WTC11 (cell line): Measurements from ENCODE around the gene MAML3. TPM values are rescaled to one million over a fixed set of nuclear protein-coding genes. Genes with fewer than 3 reads are reported as not detected.
A peak's percentile ranks its signal among the peaks of the same experiment; 100 is the strongest.

Experiments
- ATAC-seq: fragments of 200-7000 bp; cut with Tn5 transposase; 2 replicates; pipeline ENCODE4 v1.10.0; 2021; ENCODE audit warnings: mild to moderate bottlenecking, moderate library complexity
- CTCF ChIA-PET: fragments of 300-600 bp; sonication (Branson Sonifier 250); formaldehyde crosslinking; loops from one replicate; lab custom pipeline; 2021; ENCODE audit warnings: antibody characterized with exemption; lab: Charles Lee
- POLR2A ChIA-PET: fragments of 350-600 bp; sonication (Branson Sonifier 250); formaldehyde crosslinking; loops from one replicate; lab custom pipeline; 2021; ENCODE audit warnings: antibody characterized with exemption; lab: Charles Lee
- DNase-seq: peaks from one replicate; pipeline ENCODE4 v3.0.0; 2021; ENCODE audit warnings: low spot score
- H3K27ac Mint-ChIP-seq: 2 replicates; pipeline ENCODE4 v1.8.0; 2021; ENCODE audit warnings: mixed read lengths
- H3K27me3 Mint-ChIP-seq: 2 replicates; pipeline ENCODE4 v1.8.0; 2021; ENCODE audit warnings: low read depth, mild to moderate bottlenecking, moderate library complexity, mixed read lengths
- H3K36me3 Mint-ChIP-seq: 2 replicates; pipeline ENCODE4 v1.8.0; 2021; ENCODE audit warnings: mixed read lengths
- H3K4me1 Mint-ChIP-seq: 2 replicates; pipeline ENCODE4 v1.8.0; 2022; ENCODE audit warnings: mixed read lengths
- H3K4me3 Mint-ChIP-seq: 2 replicates; pipeline ENCODE4 v1.8.0; 2021; ENCODE audit warnings: mild to moderate bottlenecking, moderate library complexity, mixed read lengths
- H3K9me3 Mint-ChIP-seq: 2 replicates; pipeline ENCODE4 v1.8.0; 2021; ENCODE audit warnings: mixed read lengths
- ATF1 ChIP-seq: sonication (generic); formaldehyde crosslinking; IDR thresholded peaks from 2 replicates; pipeline ENCODE4 v1.8.1; 2023; ENCODE audit warnings: mild to moderate bottlenecking, moderate library complexity, missing genetic modification reagents
- CREM ChIP-seq: sonication (generic); formaldehyde crosslinking; IDR thresholded peaks from 2 replicates; pipeline ENCODE4 v1.8.1; 2022; ENCODE audit warnings: mild to moderate bottlenecking, missing genetic modification reagents, moderate library complexity
- EMX1 ChIP-seq: fragments of 250-450 bp; sonication (Bioruptor Pico); IDR thresholded peaks from 2 replicates; pipeline ENCODE4 v1.8.0; 2021; ENCODE audit warnings: mild to moderate bottlenecking
- FOXJ3 ChIP-seq: sonication (generic); formaldehyde crosslinking; IDR thresholded peaks from 2 replicates; pipeline ENCODE4 v1.9.0; 2021; ENCODE audit warnings: missing genetic modification reagents, mild to moderate bottlenecking, borderline replicate concordance
- GTF2I ChIP-seq: fragments of 250-450 bp; sonication (Bioruptor Pico); conservative IDR thresholded peaks from 2 replicates; pipeline ENCODE4 v1.4.0; 2021; ENCODE audit warnings: mild to moderate bottlenecking
- HMGA2 ChIP-seq: fragments of 250-450 bp; sonication (Bioruptor Pico); IDR thresholded peaks from 2 replicates; pipeline ENCODE4 v1.4.0; 2021; ENCODE audit warnings: mild to moderate bottlenecking, moderate library complexity
- IRF2 ChIP-seq: sonication (generic); formaldehyde crosslinking; IDR thresholded peaks from 2 replicates; pipeline ENCODE4 v1.8.0; 2022; ENCODE audit warnings: low read depth, missing genetic modification reagents, borderline replicate concordance
- JUN ChIP-seq: sonication (generic); formaldehyde crosslinking; IDR thresholded peaks from 2 replicates; pipeline ENCODE4 v1.8.0; 2023; ENCODE audit warnings: mild to moderate bottlenecking, missing genetic modification reagents
- KAT7 ChIP-seq: sonication (generic); formaldehyde crosslinking; IDR thresholded peaks from 2 replicates; pipeline ENCODE4 v1.8.1; 2023; ENCODE audit warnings: missing genetic modification reagents, mild to moderate bottlenecking, borderline replicate concordance
- OVOL2 ChIP-seq: fragments of 250-450 bp; sonication (Bioruptor Pico); IDR thresholded peaks from 2 replicates; pipeline ENCODE4 v1.9.0; 2021; ENCODE audit warnings: mild to moderate bottlenecking, borderline replicate concordance
- SMAD4 ChIP-seq: sonication (generic); formaldehyde crosslinking; IDR thresholded peaks from 2 replicates; pipeline ENCODE4 v1.8.0; 2022; ENCODE audit warnings: mild to moderate bottlenecking, missing genetic modification reagents
- TEAD1 ChIP-seq: sonication (generic); formaldehyde crosslinking; IDR thresholded peaks from 2 replicates; pipeline ENCODE4 v1.8.0; 2022; ENCODE audit warnings: mild to moderate bottlenecking, missing genetic modification reagents
- ZNF138 ChIP-seq: sonication (generic); formaldehyde crosslinking; conservative IDR thresholded peaks from 2 replicates; pipeline ENCODE4 v1.8.1; 2022; ENCODE audit warnings: mild to moderate bottlenecking, moderate library complexity, missing genetic modification reagents
- ZNF232 ChIP-seq: sonication (generic); formaldehyde crosslinking; IDR thresholded peaks from 2 replicates; pipeline ENCODE4 v1.8.0; 2022; ENCODE audit warnings: mild to moderate bottlenecking, missing genetic modification reagents
- ZNF396 ChIP-seq: fragments of 250-450 bp; sonication (Bioruptor Pico); IDR thresholded peaks from 2 replicates; pipeline ENCODE4 v1.8.0; 2021; ENCODE audit warnings: mild to moderate bottlenecking, moderate library complexity, borderline replicate concordance
- total RNA-seq: library from RNA; stranded (reverse); gene quantifications from 3 replicates; pipeline ENCODE4 v1.2.3, GENCODE V29; 2021
- TF ChIP-seq, protein P1 (sequence below): sonication (generic); formaldehyde crosslinking; IDR thresholded peaks from 2 replicates; pipeline ENCODE4 v1.8.1; 2023; ENCODE audit warnings: mild to moderate bottlenecking, missing genetic modification reagents, moderate library complexity
- TF ChIP-seq, protein P2 (sequence below): fragments of 250-450 bp; sonication (Bioruptor Pico); conservative IDR thresholded peaks from 2 replicates; pipeline ENCODE4 v1.9.0; 2021; ENCODE audit warnings: mild to moderate bottlenecking
- TF ChIP-seq, protein P3 (sequence below): sonication (generic); formaldehyde crosslinking; conservative IDR thresholded peaks from 2 replicates; pipeline ENCODE4 v1.8.1; 2023; ENCODE audit warnings: mild to moderate bottlenecking, low read depth, missing genetic modification reagents, moderate library complexity
- TF ChIP-seq, protein P4 (sequence below): sonication (generic); formaldehyde crosslinking; IDR thresholded peaks from 2 replicates; pipeline ENCODE4 v1.8.1; 2022; ENCODE audit warnings: mild to moderate bottlenecking, moderate library complexity, missing genetic modification reagents
- TF ChIP-seq, protein P5 (sequence below): fragments of 250-450 bp; sonication (Bioruptor Pico); IDR thresholded peaks from 2 replicates; pipeline ENCODE4 v1.9.0; 2021; ENCODE audit warnings: mild to moderate bottlenecking, borderline replicate concordance

Gene MAML3
- total RNA-seq, 1 experiment from 2014 or later: 7.4 TPM

DNA sequence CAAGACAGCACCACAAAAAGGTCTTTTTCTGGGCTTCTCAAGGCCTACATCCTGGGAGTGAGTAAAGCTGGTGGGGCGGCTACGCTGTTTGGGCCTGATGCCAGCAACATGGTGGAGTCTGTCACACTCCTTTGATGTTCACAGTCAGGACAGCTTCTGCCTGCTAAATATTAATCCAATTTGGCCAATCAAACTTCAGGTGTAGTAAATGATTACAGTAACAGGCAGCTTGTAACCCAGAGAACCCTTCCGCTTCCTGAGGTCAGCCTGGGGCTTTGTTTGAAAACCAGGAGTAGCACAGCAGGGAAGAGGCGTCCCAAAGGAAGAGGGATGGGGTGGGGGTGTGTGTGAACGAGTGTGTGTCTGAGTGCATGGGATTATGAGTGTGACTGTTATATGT is 220.4 kb downstream of the MAML3 start:
- CTCF ChIA-PET: no interaction called here
- no peak for DNase-seq
- Mint-ChIP-seq H3K4me1 (peaks cover 8% of the 10 kb centered on the region), H3K36me3 (no peaks in the 10 kb centered on the region), H3K4me3 (no peak overlapping the region), H3K27me3 (no peaks in the 10 kb centered on the region), H3K27ac (no peak overlapping the region), H3K9me3 (no peaks in the 10 kb centered on the region)
- peak; percentile 60 for ATAC-seq
- POLR2A ChIA-PET: no interaction called here
- TF ChIP-seq, protein P1, sequence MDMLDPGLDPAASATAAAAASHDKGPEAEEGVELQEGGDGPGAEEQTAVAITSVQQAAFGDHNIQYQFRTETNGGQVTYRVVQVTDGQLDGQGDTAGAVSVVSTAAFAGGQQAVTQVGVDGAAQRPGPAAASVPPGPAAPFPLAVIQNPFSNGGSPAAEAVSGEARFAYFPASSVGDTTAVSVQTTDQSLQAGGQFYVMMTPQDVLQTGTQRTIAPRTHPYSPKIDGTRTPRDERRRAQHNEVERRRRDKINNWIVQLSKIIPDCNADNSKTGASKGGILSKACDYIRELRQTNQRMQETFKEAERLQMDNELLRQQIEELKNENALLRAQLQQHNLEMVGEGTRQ (CRISPR knock-in tag): no peak

DNA sequence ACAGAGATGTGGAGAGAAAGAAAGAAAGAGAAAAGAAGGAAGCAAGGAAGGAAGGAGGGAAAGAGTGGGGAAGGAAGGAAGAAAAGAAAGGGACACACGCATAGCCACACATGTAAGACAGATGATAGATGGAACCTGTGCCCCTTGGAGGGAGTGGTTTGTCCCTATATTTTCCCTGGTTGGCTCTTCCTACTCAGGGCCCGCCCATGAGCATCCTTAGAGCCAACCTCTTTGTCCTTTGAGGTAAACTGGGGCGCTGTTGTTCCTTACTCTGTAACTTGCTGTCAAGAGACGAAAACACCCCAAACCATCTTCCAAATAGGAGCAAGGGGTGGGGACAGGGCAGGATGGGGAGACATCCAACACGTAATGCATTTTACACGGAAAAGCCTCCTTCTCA is 220.9 kb downstream of the MAML3 start:
- Mint-ChIP-seq H3K4me1 (peaks cover 8% of the 10 kb centered on the region), H3K27ac (peak overlapping the region; percentile 23; the same call in 1 of the 2 replicates), H3K27me3 (no peaks in the 10 kb centered on the region), H3K9me3 (no peaks in the 10 kb centered on the region), H3K36me3 (no peaks in the 10 kb centered on the region), H3K4me3 (no peak overlapping the region)
- DNase-seq: no peak
- TF ChIP-seq ZNF138 (CRISPR knock-in tag) (no peak), SMAD4 (CRISPR knock-in tag) (no peak), ATF1 (CRISPR knock-in tag) (no peak), FOXJ3 (CRISPR knock-in tag) (no peak), OVOL2 (no peak), GTF2I (CRISPR knock-in tag) (no peak), EMX1 (CRISPR knock-in tag) (no peak)
- TF ChIP-seq, protein P2, sequence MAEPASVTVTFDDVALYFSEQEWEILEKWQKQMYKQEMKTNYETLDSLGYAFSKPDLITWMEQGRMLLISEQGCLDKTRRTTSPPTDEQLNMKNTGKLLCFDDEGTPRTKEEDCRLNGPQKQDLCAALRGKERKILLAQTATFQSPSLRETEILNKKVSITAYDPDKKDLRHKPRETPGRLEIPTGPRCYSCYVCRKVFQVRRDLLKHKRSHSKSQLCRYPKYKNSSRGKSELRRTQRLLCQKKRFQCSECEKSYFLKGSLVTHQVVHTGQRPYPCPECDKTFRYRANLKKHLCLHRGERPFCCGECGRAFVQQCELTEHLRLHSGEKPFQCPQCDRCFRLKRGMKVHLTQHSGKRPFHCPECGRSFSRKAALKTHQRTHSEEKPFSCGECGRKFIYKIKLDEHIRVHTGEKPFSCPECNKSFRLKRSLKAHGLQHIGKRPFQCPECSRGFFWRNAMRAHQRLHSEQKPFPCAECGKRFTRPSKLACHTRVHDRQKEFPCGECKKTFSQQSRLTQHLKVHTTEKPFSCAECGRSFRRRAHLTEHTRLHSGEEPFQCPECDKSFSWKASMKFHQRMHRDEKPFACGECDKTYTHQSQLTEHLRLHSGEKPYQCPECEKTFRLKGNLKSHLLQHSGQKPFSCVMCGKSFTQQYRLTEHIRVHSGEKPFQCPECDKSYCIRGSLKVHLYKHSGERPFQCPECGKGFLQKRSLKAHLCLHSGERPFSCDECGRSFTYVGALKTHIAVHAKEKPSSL: no peak
- TF ChIP-seq, protein P3, sequence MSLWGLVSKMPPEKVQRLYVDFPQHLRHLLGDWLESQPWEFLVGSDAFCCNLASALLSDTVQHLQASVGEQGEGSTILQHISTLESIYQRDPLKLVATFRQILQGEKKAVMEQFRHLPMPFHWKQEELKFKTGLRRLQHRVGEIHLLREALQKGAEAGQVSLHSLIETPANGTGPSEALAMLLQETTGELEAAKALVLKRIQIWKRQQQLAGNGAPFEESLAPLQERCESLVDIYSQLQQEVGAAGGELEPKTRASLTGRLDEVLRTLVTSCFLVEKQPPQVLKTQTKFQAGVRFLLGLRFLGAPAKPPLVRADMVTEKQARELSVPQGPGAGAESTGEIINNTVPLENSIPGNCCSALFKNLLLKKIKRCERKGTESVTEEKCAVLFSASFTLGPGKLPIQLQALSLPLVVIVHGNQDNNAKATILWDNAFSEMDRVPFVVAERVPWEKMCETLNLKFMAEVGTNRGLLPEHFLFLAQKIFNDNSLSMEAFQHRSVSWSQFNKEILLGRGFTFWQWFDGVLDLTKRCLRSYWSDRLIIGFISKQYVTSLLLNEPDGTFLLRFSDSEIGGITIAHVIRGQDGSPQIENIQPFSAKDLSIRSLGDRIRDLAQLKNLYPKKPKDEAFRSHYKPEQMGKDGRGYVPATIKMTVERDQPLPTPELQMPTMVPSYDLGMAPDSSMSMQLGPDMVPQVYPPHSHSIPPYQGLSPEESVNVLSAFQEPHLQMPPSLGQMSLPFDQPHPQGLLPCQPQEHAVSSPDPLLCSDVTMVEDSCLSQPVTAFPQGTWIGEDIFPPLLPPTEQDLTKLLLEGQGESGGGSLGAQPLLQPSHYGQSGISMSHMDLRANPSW (CRISPR knock-in tag): no peak
- CTCF ChIA-PET: no interaction called here
- POLR2A ChIA-PET: no interaction called here
- ATAC-seq: peak; percentile 88

DNA sequence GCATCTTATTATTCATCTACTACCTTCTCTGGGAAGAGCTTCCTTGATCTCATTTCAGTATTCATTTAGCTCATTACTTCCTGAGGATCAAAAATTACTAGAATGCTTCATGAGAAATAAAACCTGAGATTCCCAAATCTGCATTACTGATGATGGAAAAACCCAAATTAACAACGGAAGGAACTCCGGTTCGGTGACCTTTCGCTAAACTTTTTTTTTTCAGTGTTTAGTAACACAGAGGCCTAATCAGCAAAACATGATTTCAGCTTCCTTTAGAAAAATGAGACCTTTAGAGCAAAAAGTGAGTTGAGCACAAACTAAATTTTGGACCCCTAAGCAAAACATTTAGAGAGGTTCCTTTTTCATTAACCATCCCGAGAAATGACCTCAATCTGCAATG is 229.2 kb downstream of the MAML3 start:
- no peaks in the 10 kb centered on the region for H3K27me3 Mint-ChIP-seq
- no peak overlapping the region for H3K4me3 Mint-ChIP-seq
- ATAC-seq: no peak
- peaks cover 31% of the 10 kb centered on the region for H3K4me1 Mint-ChIP-seq
- TF ChIP-seq CREM (CRISPR knock-in tag) (no peak), ZNF396 (no peak), KAT7 (no peak), HMGA2 (CRISPR knock-in tag) (no peak), ZNF232 (CRISPR knock-in tag) (no peak), GTF2I (CRISPR knock-in tag) (no peak), TEAD1 (CRISPR knock-in tag) (no peak), IRF2 (no peak), JUN (CRISPR knock-in tag) (no peak)
- TF ChIP-seq, protein P4, sequence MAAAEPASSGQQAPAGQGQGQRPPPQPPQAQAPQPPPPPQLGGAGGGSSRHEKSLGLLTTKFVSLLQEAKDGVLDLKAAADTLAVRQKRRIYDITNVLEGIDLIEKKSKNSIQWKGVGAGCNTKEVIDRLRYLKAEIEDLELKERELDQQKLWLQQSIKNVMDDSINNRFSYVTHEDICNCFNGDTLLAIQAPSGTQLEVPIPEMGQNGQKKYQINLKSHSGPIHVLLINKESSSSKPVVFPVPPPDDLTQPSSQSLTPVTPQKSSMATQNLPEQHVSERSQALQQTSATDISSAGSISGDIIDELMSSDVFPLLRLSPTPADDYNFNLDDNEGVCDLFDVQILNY (CRISPR knock-in tag): no peak
- TF ChIP-seq, protein P5, sequence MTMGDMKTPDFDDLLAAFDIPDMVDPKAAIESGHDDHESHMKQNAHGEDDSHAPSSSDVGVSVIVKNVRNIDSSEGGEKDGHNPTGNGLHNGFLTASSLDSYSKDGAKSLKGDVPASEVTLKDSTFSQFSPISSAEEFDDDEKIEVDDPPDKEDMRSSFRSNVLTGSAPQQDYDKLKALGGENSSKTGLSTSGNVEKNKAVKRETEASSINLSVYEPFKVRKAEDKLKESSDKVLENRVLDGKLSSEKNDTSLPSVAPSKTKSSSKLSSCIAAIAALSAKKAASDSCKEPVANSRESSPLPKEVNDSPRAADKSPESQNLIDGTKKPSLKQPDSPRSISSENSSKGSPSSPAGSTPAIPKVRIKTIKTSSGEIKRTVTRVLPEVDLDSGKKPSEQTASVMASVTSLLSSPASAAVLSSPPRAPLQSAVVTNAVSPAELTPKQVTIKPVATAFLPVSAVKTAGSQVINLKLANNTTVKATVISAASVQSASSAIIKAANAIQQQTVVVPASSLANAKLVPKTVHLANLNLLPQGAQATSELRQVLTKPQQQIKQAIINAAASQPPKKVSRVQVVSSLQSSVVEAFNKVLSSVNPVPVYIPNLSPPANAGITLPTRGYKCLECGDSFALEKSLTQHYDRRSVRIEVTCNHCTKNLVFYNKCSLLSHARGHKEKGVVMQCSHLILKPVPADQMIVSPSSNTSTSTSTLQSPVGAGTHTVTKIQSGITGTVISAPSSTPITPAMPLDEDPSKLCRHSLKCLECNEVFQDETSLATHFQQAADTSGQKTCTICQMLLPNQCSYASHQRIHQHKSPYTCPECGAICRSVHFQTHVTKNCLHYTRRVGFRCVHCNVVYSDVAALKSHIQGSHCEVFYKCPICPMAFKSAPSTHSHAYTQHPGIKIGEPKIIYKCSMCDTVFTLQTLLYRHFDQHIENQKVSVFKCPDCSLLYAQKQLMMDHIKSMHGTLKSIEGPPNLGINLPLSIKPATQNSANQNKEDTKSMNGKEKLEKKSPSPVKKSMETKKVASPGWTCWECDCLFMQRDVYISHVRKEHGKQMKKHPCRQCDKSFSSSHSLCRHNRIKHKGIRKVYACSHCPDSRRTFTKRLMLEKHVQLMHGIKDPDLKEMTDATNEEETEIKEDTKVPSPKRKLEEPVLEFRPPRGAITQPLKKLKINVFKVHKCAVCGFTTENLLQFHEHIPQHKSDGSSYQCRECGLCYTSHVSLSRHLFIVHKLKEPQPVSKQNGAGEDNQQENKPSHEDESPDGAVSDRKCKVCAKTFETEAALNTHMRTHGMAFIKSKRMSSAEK (CRISPR knock-in tag): no peak
- TF ChIP-seq, all 79 proteins: peak for 0
- no peaks in the 10 kb centered on the region for H3K36me3 Mint-ChIP-seq
- H3K27ac Mint-ChIP-seq: no peak overlapping the region
- no peak for DNase-seq
- CTCF ChIA-PET: no interaction called here
- POLR2A ChIA-PET: no interaction called here
- 0 out of 2 replicates have a peak, but pooled peaks cover 3% of the 10 kb centered on the region for H3K9me3 Mint-ChIP-seq
